Activated T-cell treated with anti-CD3 and anti-CD28 coated beads, Interleukin-2, amount 50 U/mL, for 72 hours (primary cell): ENCODE measurements around the gene FAM186B. TPM values are rescaled to one million over a fixed set of nuclear protein-coding genes. Genes with fewer than 3 reads are reported as not detected.

Source experiments
- total RNA-seq, 2 donors: library from RNA; stranded (reverse); gene quantifications; one replicate each; pipeline ENCODE4 v1.2.3, GENCODE V29; 2022

The FAM186B gene
- total RNA-seq, 2 donors from 2014 or later, result 0.74 to 0.82 TPM

Other genes with a start within 250 kb of the FAM186B start
- 10 to 100 TPM; 12.3 to 16.4 TPM for gene SPATS2, start 238.2 kb downstream of the FAM186B start, total RNA-seq
- 1 to 10 TPM; 1.5 to 1.7 TPM for gene KCNH3, start 66.6 kb downstream of the FAM186B start, total RNA-seq
- gene MCRS1, start 37.5 kb downstream of the FAM186B start, total RNA-seq, result 10 to 100 TPM; 59.4 to 73.8 TPM
- gene PRPF40B, start 17.9 kb upstream of the FAM186B start, total RNA-seq, result 10 to 100 TPM in 1 of 2 donors, 1 to 10 TPM in 1; 8.5 to 14.0 TPM
- gene FMNL3, start 101.8 kb upstream of the FAM186B start, total RNA-seq, result 10 to 100 TPM; 40.6 to 42.0 TPM
- 100 to 1,000 TPM; 755 to 785 TPM for gene TMBIM6, start 135.9 kb upstream of the FAM186B start, total RNA-seq
- gene NCKAP5L, start 222.8 kb upstream of the FAM186B start, total RNA-seq, result 1 to 10 TPM; 5.4 to 5.6 TPM
- gene BCDIN3D, start 237.5 kb upstream of the FAM186B start, total RNA-seq, result 10 to 100 TPM in 1 of 2 donors, 1 to 10 TPM in 1; 9.0 to 10.8 TPM